HG02885 (cell line): ENCODE measurements around the gene EFNA2.

ENCODE experiments used
- ATAC-seq: cut with Tn5 transposase; IDR thresholded peaks from one replicate; pipeline ENCODE4 v1.9.1; 2021; ENCODE audit warnings: mild to moderate bottlenecking; ENCODE audit not compliant: unreplicated experiment, poor library complexity

EFNA2 gene

GRCh38 chr19:1270213-1270853 lies 15.3 kb upstream of the EFNA2 start:
- no peak for ATAC-seq

- no peak for ATAC-seq
These were observed 14.7 kb upstream of the EFNA2 start for GRCh38 chr19:1270854-1271527.

GRCh38 chr19:1271528-1272422 lies 13.9 kb upstream of the EFNA2 start:
- no peak for ATAC-seq

- ATAC-seq, result no peak
These were observed 13.0 kb upstream of the EFNA2 start for GRCh38 chr19:1272423-1273262.

- ATAC-seq, result no peak
These were observed 12.2 kb upstream of the EFNA2 start for GRCh38 chr19:1273263-1274041.

- ATAC-seq, result no peak
These were observed 11.4 kb upstream of the EFNA2 start for GRCh38 chr19:1274081-1274851.

- no peak for ATAC-seq
These were observed 10.8 kb upstream of the EFNA2 start for GRCh38 chr19:1274852-1275259.

- peak; percentile 80 for ATAC-seq
These were observed 10.3 kb upstream of the EFNA2 start, which contains the start of gene FAM174C for GRCh38 chr19:1275260-1275975. FAM174C (plus strand) TSS chr19:1275530; CDS start chr19:1275550, 20 bp downstream.

- no peak for ATAC-seq
These were observed 9.6 kb upstream of the EFNA2 start for GRCh38 chr19:1275976-1276627.

GRCh38 chr19:1276628-1277022 lies 9.0 kb upstream of the EFNA2 start:
- ATAC-seq, result no peak

GRCh38 chr19:1277061-1277460 lies 8.6 kb upstream of the EFNA2 start:
- ATAC-seq, result no peak

- ATAC-seq, result no peak
These were observed 7.6 kb upstream of the EFNA2 start for GRCh38 chr19:1278074-1278473.

- ATAC-seq, result no peak
These were observed 6.7 kb upstream of the EFNA2 start for GRCh38 chr19:1278713-1279660.

- no peak for ATAC-seq
These were observed 5.8 kb upstream of the EFNA2 start for GRCh38 chr19:1279782-1280341.

- no peak for ATAC-seq
These were observed 4.8 kb upstream of the EFNA2 start for GRCh38 chr19:1280636-1281568.
